GM18909 (cell line): Measurements from ENCODE around the gene COIL.

ENCODE experiments used
- ATAC-seq: cut with Tn5 transposase; IDR thresholded peaks from one replicate; pipeline ENCODE4 v1.9.1; 2021; ENCODE audit warnings: mild to moderate bottlenecking; ENCODE audit not compliant: unreplicated experiment, poor library complexity

Gene COIL

DNA sequence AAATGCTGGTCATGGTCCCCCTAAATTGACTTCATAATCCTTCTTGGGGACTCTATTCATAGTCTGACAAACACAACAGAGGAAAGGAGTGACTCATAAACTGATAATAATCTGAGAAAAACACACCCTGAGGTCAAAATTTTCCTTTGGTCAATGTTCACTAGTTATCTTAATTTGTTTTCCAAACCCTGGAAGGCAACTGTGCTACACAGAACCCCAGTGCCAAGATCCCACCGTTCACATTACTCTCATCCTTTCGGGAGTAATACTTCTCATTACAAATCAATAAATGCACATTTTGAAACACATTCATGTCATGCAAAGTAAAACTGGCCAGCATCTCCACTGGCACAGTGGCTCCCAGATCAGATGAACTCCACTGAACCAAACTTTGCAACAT is 23.2 kb downstream of the COIL start:
- ATAC-seq = no peak

- ATAC-seq = no peak
Observed at GRCh38 chr17:56936697-56937322, 24.0 kb downstream of the COIL start.

DNA sequence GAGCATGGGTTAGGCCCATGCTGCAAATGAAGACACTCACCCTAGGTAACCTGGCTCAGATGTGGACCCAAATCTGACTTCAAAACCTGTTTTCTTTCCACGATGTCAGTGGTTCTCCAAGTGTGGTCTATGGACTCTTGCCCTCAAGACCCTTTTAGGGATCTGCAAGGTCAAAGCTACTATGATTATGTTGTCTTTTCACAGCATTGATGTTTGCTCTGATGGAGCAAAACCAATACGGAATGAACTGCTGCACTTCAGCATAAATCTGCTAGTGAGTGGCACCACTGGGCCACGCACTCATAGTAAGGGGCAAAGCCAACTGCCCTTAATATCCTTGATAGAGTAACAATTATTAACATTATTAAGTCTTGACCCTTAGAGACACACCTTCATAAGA is 25.4 kb downstream of the COIL start:
- no peak for ATAC-seq

DNA sequence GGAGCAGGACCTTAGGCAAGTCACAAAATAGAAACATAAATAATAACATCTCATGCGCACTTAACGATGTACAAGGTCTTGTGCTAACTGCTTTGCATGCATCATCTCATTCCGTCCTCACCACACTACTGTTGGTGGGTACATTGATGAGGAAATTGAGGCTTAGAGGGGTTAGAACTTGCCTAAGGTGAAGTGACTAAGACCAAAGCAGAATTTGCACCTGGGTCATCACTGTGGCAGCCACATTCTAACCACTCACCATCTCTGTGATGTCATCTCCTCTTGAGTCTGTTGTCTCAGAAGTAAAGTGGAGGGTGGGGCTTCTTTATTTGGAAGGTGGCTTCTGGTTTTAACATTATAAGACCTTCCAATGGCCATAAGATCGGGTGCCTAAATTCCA is 26.6 kb downstream of the COIL start:
- no peak for ATAC-seq

DNA sequence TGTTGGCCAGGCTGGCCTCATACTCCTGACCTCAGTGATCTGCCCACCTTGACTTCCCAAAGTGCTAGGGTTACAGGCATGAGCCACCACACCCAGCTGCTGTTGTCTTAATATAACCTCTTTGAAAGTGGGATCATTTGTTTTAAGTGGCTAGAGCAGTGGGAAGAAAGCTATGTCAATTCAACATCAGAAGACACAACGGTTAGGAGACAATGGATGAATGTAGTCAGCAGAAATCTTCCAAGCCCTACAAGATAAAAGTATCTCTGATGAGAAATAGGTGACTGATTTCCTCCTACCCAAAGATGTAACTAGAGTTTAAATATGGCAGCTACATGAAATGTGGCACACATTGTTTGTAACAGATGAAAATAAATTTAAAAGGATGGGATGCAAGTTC is 27.0 kb downstream of the COIL start:
- no peak for ATAC-seq

DNA sequence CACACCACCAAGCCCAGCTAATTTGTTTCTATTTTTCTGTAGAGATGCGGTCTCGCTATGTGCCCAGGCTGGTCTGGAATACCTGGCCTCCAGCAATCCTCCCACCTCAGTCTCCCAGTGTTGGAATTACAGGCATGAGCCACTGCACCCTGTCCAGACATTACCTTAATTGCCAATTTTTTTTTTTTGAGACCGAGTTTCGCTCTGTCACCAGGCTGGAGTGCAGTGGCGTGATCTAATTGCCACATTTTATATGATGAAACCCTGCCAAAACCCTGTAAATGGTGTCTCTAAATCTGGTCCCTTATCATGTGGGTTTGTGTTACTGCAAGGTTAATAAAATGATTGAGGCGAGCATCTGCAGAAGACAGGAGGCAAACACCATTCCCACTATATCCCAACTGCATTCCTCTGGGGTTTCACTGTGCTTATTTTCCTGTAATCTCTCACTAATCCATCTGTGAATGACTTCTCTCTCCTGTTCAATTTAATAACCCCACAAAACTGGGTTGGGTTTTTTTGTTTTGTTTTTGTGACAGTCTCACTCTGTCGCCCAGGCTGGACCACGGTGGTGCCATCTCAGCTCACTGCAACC is 27.6 kb downstream of the COIL start:
- ATAC-seq = no peak

DNA sequence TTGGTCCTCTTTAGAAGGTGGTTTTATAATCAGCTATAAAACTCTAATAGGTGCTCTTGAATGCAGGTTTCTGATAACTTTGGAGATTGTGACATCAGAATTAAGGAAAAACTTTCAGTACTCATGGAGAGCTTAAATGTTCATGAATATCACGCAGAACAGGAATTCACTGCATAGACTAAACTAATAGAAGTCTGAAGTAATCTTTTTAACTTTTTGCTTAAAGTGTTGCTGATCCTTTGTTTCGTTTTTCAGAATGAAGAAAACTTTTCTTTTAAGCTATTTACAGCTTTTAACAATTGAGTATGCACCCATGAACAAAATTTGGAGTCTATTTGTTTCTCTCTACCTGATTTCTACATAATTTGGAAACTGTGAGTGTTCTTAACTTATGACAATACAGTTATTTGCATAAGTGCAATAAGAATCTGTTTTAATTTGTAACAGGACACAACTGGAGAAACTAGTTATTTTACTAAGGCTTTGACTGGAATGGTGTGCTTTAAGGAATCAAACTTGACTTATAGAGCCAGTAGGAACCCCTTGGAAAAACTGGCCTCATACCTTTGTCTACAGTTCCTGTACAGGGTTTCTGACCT is 30.0 kb downstream of the COIL start:
- no peak for ATAC-seq

- no peak for ATAC-seq
Observed at GRCh38 chr17:56929362-56929969, 31.4 kb downstream of the COIL start.

DNA sequence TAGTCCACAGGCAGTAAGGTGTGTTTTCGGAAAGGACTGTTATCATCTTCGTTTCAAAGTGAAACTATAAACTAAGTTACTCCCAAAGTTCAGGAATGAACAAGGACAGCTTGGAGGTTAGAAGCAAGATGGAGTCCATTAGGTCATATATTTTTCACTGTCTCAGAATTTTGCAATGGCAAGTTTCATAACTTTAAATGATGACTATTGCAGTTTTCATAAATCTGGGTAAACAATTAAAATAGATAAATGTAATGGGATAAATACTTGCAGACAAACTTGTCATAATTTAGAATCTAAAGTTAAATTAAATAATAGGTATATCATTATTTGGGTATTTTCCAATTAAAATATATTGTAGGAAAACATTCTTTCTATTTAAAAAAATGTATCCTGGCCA is 32.3 kb downstream of the COIL start:
- no peak for ATAC-seq

DNA sequence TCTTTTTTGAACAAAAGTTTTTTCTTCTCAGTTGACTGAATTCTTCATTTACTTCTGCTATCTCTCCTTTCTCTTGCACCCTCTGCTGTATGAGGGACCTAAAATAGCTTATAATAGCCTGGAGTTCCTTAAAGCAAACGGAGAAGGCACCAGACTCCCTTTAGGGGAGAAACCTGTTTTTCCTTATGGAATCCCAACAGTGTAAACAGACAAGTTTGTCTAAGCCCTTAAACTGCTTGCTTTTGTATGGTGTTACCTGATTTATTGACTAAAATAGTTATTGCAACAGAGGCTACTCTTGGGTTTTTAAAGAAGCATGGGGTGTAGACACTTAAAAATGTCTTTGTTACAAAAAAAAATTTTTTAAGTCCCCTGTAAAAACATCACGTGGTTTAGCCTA is 34.1 kb downstream of the COIL start:
- no peak for ATAC-seq

GRCh38 chr17:56926270-56926669 is 34.6 kb downstream of the COIL start:
- no peak for ATAC-seq

GRCh38 chr17:56925088-56925487 is 35.8 kb downstream of the COIL start:
- ATAC-seq = no peak

DNA sequence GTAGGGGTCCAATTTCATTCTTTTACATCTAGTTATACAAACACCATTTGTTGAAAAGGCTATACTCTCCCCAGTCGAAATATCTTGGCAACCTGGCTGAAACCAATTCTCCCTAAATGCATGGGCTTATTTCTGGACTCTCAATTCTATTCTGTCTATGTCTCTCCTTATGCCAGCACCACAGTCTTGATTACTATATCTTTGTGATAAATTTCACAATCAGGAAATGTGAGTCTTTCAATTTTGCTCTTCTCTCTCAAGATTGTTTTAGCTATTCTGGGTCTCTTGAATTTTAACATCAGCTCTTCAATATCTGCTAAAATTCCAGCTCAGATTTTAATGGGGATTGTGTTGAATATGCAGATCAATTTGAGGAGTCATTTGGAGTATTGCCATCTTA is 41.1 kb downstream of the COIL start:
- no peak for ATAC-seq

DNA sequence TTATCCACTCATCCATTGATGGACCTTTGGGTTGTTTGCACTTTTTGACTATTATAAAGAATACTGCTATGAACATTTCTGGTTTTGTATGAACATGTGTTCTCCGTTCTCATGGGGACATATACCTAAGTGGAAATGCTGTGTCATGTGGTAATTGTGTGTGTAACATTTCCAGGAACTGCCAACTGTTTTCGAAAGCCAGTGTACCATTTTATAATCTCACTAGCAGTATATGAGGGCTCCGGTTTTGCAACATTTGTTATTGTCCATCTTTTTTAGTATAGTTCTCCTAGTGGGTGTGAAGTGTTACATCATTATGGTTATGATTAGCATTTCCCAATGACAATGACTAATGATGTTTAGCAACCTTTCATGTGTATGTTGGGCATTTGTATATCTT is 41.9 kb downstream of the COIL start:
- no peak for ATAC-seq

- no peak for ATAC-seq
Observed at GRCh38 chr17:56917559-56918296, 43.1 kb downstream of the COIL start.

DNA sequence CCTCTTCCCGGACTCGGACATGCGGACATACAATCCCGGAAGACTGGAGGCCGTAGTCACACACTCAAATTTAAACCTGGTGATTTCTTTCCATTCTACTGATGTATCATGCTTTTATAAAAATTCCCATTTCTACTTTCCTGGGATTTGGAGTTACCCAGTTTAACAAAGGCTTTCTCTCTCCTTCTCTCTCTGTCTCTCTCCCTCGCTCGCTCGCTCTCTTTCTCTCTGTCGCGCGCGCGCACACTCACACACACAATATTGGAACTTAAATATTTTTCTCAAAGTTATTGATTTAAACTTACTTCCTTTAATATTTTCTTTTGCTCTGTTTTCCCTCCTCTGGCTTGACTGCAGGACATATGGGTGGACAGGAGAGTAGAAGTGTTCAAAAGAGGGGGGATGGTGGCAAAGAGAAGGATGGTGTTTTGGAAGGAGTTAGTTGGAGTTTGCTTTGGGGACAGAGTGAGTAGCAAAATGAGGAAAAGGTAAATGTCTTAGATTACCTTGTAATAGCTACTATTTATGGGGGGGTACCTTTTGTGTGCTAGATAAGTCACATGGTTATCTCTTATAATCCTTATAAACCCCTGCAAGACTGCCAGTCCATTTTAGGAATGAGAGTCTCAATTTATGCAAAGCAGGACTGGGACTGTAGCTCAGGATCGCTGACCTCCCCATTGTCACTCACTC is 46.1 kb downstream of the COIL start:
- ATAC-seq = no peak

- ATAC-seq = peak; percentile 70
Observed at GRCh38 chr17:56913867-56914580, 46.8 kb downstream of the COIL start, which contains the start of gene TRIM25. Gene TRIM25, minus strand, starts transcription at chr17:56914049. Its CDS starts 61 bp downstream, at chr17:56913988.

DNA sequence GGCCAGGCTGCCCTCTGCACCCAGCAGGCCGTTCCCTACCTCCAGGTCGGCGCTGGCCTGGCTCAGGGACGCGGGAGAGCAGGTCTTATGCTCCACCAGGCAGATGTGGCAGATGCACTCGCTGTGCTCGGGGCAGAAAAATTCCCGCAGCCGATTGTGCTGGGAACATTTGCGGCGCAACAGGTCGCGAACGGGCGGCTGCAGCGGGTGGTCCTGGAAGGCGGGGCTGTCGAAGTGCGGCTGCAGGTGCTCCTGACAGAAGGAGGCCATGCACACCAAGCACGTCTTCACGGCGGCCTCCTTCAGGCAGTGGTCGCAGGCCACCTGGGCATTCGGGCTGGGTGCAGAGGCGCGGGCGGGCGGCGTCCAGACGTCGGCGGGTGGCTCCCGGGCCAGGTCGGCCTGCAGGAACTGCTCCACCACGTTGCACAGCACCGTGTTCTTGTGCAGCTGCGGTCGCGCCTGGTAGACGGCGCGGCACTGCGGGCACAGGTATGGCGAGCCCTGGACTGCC is 47.4 kb downstream of the COIL start:
- peak; percentile 45 for ATAC-seq

DNA sequence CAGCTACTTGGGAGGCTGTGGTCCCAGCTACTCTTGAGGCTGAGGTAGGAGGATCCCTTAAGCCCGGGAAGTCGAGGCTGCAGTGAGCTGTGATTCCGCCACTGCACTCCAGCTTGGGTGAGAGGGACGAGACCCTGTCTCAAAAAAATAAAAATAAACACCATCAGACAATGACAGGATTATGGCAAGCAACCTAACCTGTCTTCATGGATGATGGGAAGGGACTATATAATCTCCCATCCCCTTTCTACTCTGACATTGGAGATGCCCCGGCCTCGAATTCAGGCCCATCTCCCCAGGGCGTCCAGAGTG is 47.9 kb downstream of the COIL start:
- ATAC-seq = no peak
